D721Med (cell line): ENCODE data around the gene LRRC52.

Experiments
- DNase-seq: peaks from one replicate; pipeline ENCODE4 v3.0.0; 2011; ENCODE audit warnings: low spot score; ENCODE audit not compliant: insufficient read length
- FAIRE-seq: peaks from 2 replicates; lab custom pipeline; 2011; peaks lifted over from hg19 to GRCh38; lab: Jason Lieb, UNC
- CTCF ChIP-seq: IDR thresholded peaks from 2 replicates; pipeline ENCODE4 v1.5.1; 2012; ENCODE audit warnings: mild to moderate bottlenecking, control low read depth; ENCODE audit not compliant: insufficient read depth; ENCODE audit errors: missing control alignments

LRRC52 gene

GRCh38 chr1:165551469-165551868 is 7.7 kb downstream of the LRRC52 start:
- no peak for DNase-seq
- TF ChIP-seq CTCF: no peak
- FAIRE-seq: no peak

GRCh38 chr1:165560883-165561656 is 17.3 kb downstream of the LRRC52 start:
- no peak for FAIRE-seq
- DNase-seq: no peak
- no peak for TF ChIP-seq CTCF

GRCh38 chr1:165562571-165562970 is 18.8 kb downstream of the LRRC52 start:
- DNase-seq (no peak), FAIRE-seq (no peak)
- TF ChIP-seq CTCF: no peak

- FAIRE-seq: no peak
- TF ChIP-seq CTCF: no peak
- no peak for DNase-seq
Measured at GRCh38 chr1:165563551-165563950, 19.8 kb downstream of the LRRC52 start.

- DNase-seq (no peak), FAIRE-seq (no peak)
- TF ChIP-seq CTCF: no peak
Measured at GRCh38 chr1:165564561-165564960, 20.8 kb downstream of the LRRC52 start.

GRCh38 chr1:165565751-165566490 is 22.1 kb downstream of the LRRC52 start:
- DNase-seq (no peak), FAIRE-seq (peak; percentile 91)

More at GRCh38 chr1:165565751-165566490, 22.1 kb downstream of the LRRC52 start:
- no peak for TF ChIP-seq CTCF
